Esophagus muscularis mucosa (tissue), 4 donors: Measurements from ENCODE around the gene LRRIQ1. TPM values are rescaled to one million over a fixed set of nuclear protein-coding genes. Genes with fewer than 3 reads are reported as not detected.

Experiments used
- DNase-seq: peaks from one replicate; pipeline ENCODE4 v3.0.0-alpha.2; 2017; ENCODE audit errors: extremely low spot score
- H3K27ac ChIP-seq, 4 donors: fragments of 200-600 bp; sonication (generic); replicated peaks in 1 of 4; 1 replicate in 3 of 4; 2 replicates in 1 of 4; pipeline ENCODE4 v1.5.1; 2016 to 2019; ENCODE audit warnings: mild to moderate bottlenecking in 1 of 4
- H3K27me3 ChIP-seq, 4 donors: fragments of 200-600 bp; sonication (generic); one replicate each; pipeline versions ENCODE4 v1.5.1 to v1.6.0; 2016 to 2019
- H3K36me3 ChIP-seq, 4 donors: fragments of 200-600 bp; sonication (generic); one replicate each; pipeline ENCODE4 v1.5.1; 2016 to 2019
- H3K4me1 ChIP-seq, 4 donors: fragments of 200-600 bp; sonication (generic); one replicate each; pipeline ENCODE4 v1.5.1; 2016 to 2019
- H3K4me3 ChIP-seq, 4 donors: fragments of 200-600 bp; sonication (generic); 1 replicate in 2 of 4; 2 replicates in 2 of 4; pipeline ENCODE4 v1.5.1; 2016 to 2019; ENCODE audit warnings: mild to moderate bottlenecking in 4 of 4, moderate library complexity in 1 of 4
- H3K9me3 ChIP-seq, 4 donors: fragments of 200-600 bp; sonication (generic); 1 replicate in 3 of 4; 2 replicates in 1 of 4; pipeline ENCODE4 v1.5.1; 2016 to 2019
- EP300 ChIP-seq: sonication (generic); formaldehyde crosslinking; IDR thresholded peaks from one replicate; pipeline ENCODE4 v1.6.1; 2017; ENCODE audit warnings: antibody characterized with exemption
- POLR2A ChIP-seq: fragments of 450-650 bp; IDR thresholded peaks from one replicate; pipeline ENCODE4 v1.6.1; 2017; ENCODE audit warnings: antibody characterized with exemption, moderate library complexity, mild to moderate bottlenecking, low read depth
- POLR2AphosphoS5 ChIP-seq, 2 donors: sonication (generic); formaldehyde crosslinking; IDR thresholded peaks; one replicate each; pipeline ENCODE4 v1.6.1; 2017; ENCODE audit warnings: antibody characterized with exemption in 2 of 2
- WGBS: methylation state at CpG from one replicate; pipeline ENCODE4 v1.1.5; 2018; 5-methylcytosine and 5-hydroxymethylcytosine counted together
- intact Hi-C: fragments of 100-400 bp; cut with DNase I; formaldehyde crosslinking; loops from one replicate; pipeline ENCODE4 v1.15.1; 2023
- total RNA-seq, 4 donors: library from RNA; depleted of rRNA; stranded (reverse); fragments of >200 nt; gene quantifications; one replicate each; pipeline versions ENCODE4 v1.1.0 to v1.2.1, GENCODE V29; 2016
- TF ChIP-seq, protein P1 (sequence below), 3 experiments: fragments of 200-600 bp in 2 of 3; fragments of 450-650 bp in 1 of 3; sonication (generic) in 2 of 3; IDR thresholded peaks; one replicate each; pipeline ENCODE4 v1.5.1; 2017 to 2019; ENCODE audit warnings: antibody characterized with exemption in 3 of 3, mild to moderate bottlenecking in 2 of 3, moderate library complexity in 1 of 3

The LRRIQ1 gene
- total RNA-seq, 4 donors from 2014 or later = 0.13 to 0.42 (median 0.23) TPM

DNA sequence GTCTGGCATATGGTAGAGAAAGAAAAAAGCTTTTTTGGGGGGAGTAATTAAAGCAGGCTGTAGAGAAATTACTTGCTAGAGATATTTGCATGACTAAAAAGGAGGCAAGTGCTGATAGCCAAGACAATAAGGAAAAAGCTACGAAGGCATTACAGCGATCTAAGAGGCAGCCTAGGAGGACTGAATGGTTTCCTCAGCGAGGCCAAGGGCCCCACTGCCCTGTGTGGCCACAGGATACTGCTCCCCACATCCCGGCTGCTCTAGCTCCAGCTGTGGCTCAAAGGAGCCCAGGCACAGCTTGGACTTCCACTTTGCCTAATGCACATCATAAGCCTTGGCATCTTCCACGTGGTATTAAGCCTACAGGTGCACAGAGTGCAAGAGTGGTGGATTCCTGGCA is 53.6 kb downstream of the LRRIQ1 start:
- H3K27ac ChIP-seq = no peak overlapping the region
- 84% methylated on average over 4 of the region's 5 CpGs for WGBS
- no peaks in the 10 kb centered on the region for H3K9me3 ChIP-seq
- TF ChIP-seq POLR2A (no peak), EP300 (no peak), POLR2AphosphoS5 (IDR thresholded peaks at IDR 0.05) (no peak)
- TF ChIP-seq, protein P1, sequence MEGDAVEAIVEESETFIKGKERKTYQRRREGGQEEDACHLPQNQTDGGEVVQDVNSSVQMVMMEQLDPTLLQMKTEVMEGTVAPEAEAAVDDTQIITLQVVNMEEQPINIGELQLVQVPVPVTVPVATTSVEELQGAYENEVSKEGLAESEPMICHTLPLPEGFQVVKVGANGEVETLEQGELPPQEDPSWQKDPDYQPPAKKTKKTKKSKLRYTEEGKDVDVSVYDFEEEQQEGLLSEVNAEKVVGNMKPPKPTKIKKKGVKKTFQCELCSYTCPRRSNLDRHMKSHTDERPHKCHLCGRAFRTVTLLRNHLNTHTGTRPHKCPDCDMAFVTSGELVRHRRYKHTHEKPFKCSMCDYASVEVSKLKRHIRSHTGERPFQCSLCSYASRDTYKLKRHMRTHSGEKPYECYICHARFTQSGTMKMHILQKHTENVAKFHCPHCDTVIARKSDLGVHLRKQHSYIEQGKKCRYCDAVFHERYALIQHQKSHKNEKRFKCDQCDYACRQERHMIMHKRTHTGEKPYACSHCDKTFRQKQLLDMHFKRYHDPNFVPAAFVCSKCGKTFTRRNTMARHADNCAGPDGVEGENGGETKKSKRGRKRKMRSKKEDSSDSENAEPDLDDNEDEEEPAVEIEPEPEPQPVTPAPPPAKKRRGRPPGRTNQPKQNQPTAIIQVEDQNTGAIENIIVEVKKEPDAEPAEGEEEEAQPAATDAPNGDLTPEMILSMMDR (IDR thresholded peaks at IDR 0.05) = no peak
- DNase-seq = no peak
- H3K4me3 ChIP-seq = no peak overlapping the region
- H3K4me1 ChIP-seq = no peaks in the 10 kb centered on the region
- no peaks in the 10 kb centered on the region for H3K27me3 ChIP-seq
- intact Hi-C loops = no loop called here
- no peaks in the 10 kb centered on the region for H3K36me3 ChIP-seq

DNA sequence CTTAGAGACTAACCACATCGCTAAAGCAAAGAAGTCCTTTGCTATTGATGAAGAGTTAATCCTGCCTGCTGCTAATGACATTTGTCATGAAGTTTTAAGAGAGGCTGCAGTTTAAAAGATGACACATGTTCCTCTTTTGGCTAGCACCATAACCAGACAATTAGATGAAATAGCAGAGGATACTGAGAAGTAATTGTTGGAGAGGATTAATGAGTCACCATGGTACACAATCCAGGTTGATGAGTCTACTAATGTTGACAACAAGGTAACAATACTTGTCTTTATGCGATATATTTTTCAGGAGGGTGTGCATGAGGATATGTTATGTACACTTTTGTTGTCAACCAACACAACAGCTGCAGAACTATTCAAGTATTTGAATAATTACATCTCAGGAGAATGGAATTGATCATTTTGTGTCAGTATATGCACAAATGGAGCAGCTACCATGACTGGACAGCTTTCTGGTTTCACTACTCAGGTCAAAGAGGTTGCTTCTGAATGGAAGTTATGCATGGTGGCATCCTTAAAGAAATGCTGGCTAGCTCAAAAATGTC is 56.7 kb downstream of the LRRIQ1 start:
- Histone ChIP-seq H3K4me1 (no peaks in the 10 kb centered on the region), H3K27me3 (no peaks in the 10 kb centered on the region), H3K27ac (no peak overlapping the region), H3K4me3 (no peak overlapping the region), H3K36me3 (no peaks in the 10 kb centered on the region), H3K9me3 (no peaks in the 10 kb centered on the region)
- DNase-seq = no peak
- 61% methylated on average over 2 of the region's 2 CpGs for WGBS
- TF ChIP-seq POLR2A = no peak
- TF ChIP-seq POLR2AphosphoS5 (IDR thresholded peaks at IDR 0.05) = no peak
- TF ChIP-seq EP300 = no peak
- TF ChIP-seq, protein P1 (IDR thresholded peaks at IDR 0.05) = no peak
- intact Hi-C loops = no loop called here

DNA sequence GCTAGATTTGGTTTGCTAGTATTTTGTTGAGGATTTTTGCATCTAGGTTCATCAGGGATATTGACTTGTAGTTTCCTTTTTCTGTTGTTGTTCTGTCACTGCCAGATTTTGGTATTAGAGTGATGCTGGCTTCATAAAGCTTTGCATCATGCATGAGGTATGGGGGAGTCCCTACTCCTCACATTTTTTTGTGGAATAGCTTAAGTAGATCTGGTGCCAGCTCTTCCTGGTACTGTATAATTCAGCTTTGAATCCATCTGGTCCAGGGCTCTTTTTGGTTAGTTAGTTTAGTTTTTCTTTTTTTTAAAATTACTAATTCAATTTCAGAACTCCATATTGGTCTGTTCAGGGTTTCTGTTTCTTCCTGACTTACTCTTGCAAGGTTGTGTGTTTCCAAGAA is 59.4 kb downstream of the LRRIQ1 start:
- no peak for TF ChIP-seq POLR2A
- no peaks in the 10 kb centered on the region for H3K9me3 ChIP-seq
- intact Hi-C loops = no loop called here
- no peaks in the 10 kb centered on the region for H3K4me1 ChIP-seq
- H3K27ac ChIP-seq = no peak overlapping the region
- no peak for DNase-seq
- H3K4me3 ChIP-seq = no peak overlapping the region
- H3K27me3 ChIP-seq = no peaks in the 10 kb centered on the region
- no peaks in the 10 kb centered on the region for H3K36me3 ChIP-seq

DNA sequence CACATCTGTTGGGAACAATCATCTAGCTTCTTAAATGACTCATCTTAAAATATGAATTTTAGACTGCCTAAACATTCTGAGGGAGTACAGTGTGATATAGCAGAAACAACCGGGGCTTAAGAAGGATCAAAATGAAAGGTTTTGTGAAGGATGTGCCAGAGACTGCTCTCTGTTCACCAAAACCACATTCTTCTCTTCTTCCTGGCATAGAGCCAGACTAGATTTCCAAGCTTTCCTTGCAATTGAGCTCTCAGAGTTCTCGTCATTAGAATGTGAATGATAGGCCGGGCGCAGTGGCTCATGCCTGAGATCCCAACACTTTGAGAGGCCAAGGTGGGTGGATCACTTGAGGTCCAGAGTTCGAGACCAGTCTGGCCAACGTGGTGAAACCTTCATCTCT is 94.5 kb downstream of the LRRIQ1 start:
- H3K27ac ChIP-seq = no peak overlapping the region
- H3K4me3 ChIP-seq = no peak overlapping the region
- H3K4me1 ChIP-seq = no peaks in the 10 kb centered on the region
- H3K9me3 ChIP-seq = no peaks in the 10 kb centered on the region
- no peaks in the 10 kb centered on the region for H3K27me3 ChIP-seq
- DNase-seq = no peak
- intact Hi-C loops = no loop called here
- TF ChIP-seq, protein P1 (IDR thresholded peaks at IDR 0.05) = no peak
- TF ChIP-seq POLR2AphosphoS5 (IDR thresholded peaks at IDR 0.05) (no peak), POLR2A (no peak), EP300 (no peak)
- no peaks in the 10 kb centered on the region for H3K36me3 ChIP-seq
- WGBS = 70% methylated on average over 5 of the region's 6 CpGs

DNA sequence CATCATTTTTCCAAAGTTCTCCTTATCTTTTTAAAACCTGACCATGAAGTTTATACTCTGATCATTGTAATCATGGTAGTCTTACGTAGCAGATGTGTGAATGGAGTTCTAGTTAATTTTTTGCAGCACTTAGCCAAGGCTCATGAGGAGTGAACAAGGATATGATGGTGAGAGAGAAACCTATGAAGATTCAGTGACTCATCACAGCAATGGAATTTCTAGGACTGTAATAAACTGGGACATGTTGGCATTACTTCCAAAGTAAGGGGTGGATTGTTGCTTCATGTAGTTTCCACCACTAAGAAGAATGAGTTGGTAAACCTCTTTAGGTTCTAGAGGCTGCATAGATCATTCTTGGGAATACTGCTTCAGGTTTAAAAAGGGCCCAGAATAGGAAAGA is 102.7 kb downstream of the LRRIQ1 start:
- intact Hi-C loops = no loop called here
- H3K4me3 ChIP-seq = no peak overlapping the region
- no peak overlapping the region for H3K27ac ChIP-seq
- TF ChIP-seq, protein P1 (IDR thresholded peaks at IDR 0.05) = no peak
- TF ChIP-seq POLR2AphosphoS5 (IDR thresholded peaks at IDR 0.05) (no peak), EP300 (no peak), POLR2A (no peak)
- 86% methylated on average over 1 of the region's 1 CpG for WGBS
- no peaks in the 10 kb centered on the region for H3K36me3 ChIP-seq
- DNase-seq = no peak
- H3K27me3 ChIP-seq = no peaks in the 10 kb centered on the region
- no peaks in the 10 kb centered on the region for H3K9me3 ChIP-seq
- no peaks in the 10 kb centered on the region for H3K4me1 ChIP-seq
